Adrenal gland (tissue), 12 donors: ENCODE measurements around the gene HBG1. TPM values are rescaled to one million over a fixed set of nuclear protein-coding genes. Genes with fewer than 3 reads are reported as not detected.

Experiments used
- DNase-seq, 7 donors: peaks; one replicate each; pipeline ENCODE4 v3.0.0-alpha.2; 2019 to 2020
- H3K27ac ChIP-seq, 5 donors: fragments of 200-600 bp; sonication (generic) in 4 of 5; 1 replicate in 3 of 5; 2 replicates in 2 of 5; pipeline versions ENCODE4 v1.5.1 to v1.8.0; 2016 to 2020; ENCODE audit warnings: mild to moderate bottlenecking in 1 of 5
- H3K27me3 ChIP-seq: fragments of 200-600 bp; 2 replicates; pipeline ENCODE4 v1.8.0; 2021
- H3K36me3 ChIP-seq, 2 donors: fragments of 200-600 bp; replicated peaks in 1 of 2; 1 replicate in 1 of 2; 2 replicates in 1 of 2; pipeline versions ENCODE4 v1.5.1 to v1.8.0; 2018 to 2022
- H3K4me1 ChIP-seq, 2 donors: fragments of 200-600 bp; replicated peaks in 1 of 2; 1 replicate in 1 of 2; 2 replicates in 1 of 2; pipeline versions ENCODE4 v1.5.1 to v1.8.0; 2018 to 2021
- H3K4me3 ChIP-seq, 4 donors: fragments of 200-600 bp; sonication (generic) in 3 of 4; one replicate each; pipeline ENCODE4 v1.5.1; 2016 to 2018
- H3K9me3 ChIP-seq, 3 donors: fragments of 200-600 bp; sonication (generic) in 1 of 3; replicated peaks in 1 of 3; 1 replicate in 2 of 3; 2 replicates in 1 of 3; pipeline versions ENCODE4 v1.5.1 to v1.8.0; 2016 to 2021
- POLR2A ChIP-seq, 2 donors: fragments of 450-650 bp; IDR thresholded peaks; one replicate each; pipeline ENCODE4 v1.6.1; 2017; ENCODE audit warnings: antibody characterized with exemption in 2 of 2, mild to moderate bottlenecking in 2 of 2, moderate library complexity in 1 of 2
- WGBS, 4 donors: extraction: QIAGEN DNeasy Blood & Tissue Kit in 2 of 4; methylation state at CpG; one replicate each; pipeline versions ENCODE4 v1.1.5 to v1.1.7; 2013 to 2017; 5-methylcytosine and 5-hydroxymethylcytosine counted together
- intact Hi-C, 2 donors: fragments of 100-400 bp; cut with DNase I; formaldehyde crosslinking; loops; one replicate each; pipeline versions ENCODE4 v1.14.1 to v1.15.0; 2022 to 2023
- polyA plus RNA-seq, 3 donors: library from polyadenylated mRNA; stranded (reverse); fragments of 200-250 nt in 2 of 3; fragments of 350-450 nt in 1 of 3; fragmentation: Illumina TruSeq in 1 of 3; extraction: RNeasy Lipid Tissue Mini Kit (QIAGEN cat#74804) in 1 of 3; gene quantifications; one replicate each; pipeline ENCODE4 v1.2.3, GENCODE V29; 2013 to 2014
- total RNA-seq, 9 donors: library from RNA; depleted of rRNA in 4 of 9; stranded (reverse); fragments of >200 nt in 4 of 9; fragments of 120-200 nt in 1 of 9; fragmentation: NEBNext Ultra II Directional in 1 of 9; extraction: Animal tissue kit (Norgen Biotek cat#: 25700) in 1 of 9; gene quantifications; one replicate each; pipeline versions ENCODE4 v1.1.0 to v1.2.4, GENCODE V29; 2013 to 2023
- TF ChIP-seq, protein P1 (sequence below), 6 experiments: fragments of 450-650 bp in 4 of 6; fragments of 200-600 bp in 2 of 6; sonication (generic) in 1 of 6; IDR thresholded peaks; 1 replicate in 5 of 6; 2 replicates in 1 of 6; pipeline versions ENCODE4 v1.5.1 to v1.8.0; 2016 to 2021; ENCODE audit warnings: antibody characterized with exemption in 6 of 6, mild to moderate bottlenecking in 2 of 6, moderate library complexity in 1 of 6
- donor health status: healthy with polysubstance abuse.
- donor health status: Bipolar disorder and iron deficiency.
- donor health status: DM: yes; HTN: yes; CAD: no.
- donor health status: DM: no; HTN: no; CAD: no.
- donor health status: DM: no; HTN: no; CAD: no.
- donor health status: DM: yes; HTN: yes; CAD: no.

The HBG1 gene
- total and polyA plus RNA-seq, 12 donors: 3.6 to 22.7 (median 3.8) TPM; not detected in 9

DNA sequence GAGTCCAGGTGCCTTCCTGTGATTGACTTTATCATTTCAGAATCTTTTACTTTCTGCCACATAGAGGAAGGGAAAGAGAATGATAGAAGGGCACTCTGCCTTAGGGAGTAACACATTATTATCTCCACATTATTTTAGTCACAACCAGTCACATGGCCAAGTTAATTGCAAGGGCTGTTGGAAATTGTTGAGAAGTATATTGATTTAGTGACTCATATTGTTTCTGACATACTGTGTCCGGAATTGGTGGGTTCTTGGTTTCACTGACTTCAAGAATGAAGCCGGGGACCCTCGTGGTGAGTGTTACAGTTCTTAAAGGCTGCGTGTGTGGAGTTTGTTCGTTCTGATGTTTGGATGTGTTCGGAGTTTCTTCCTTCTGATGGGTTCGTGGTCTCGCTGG, 43.4 kb upstream of the HBG1 start:
- intact Hi-C loops: no loop called here
- no peaks in the 10 kb centered on the region for H3K4me1 ChIP-seq
- H3K4me3 ChIP-seq: no peak overlapping the region
- no peak overlapping the region for H3K27ac ChIP-seq
- no peaks in the 10 kb centered on the region for H3K27me3 ChIP-seq
- TF ChIP-seq, protein P1, sequence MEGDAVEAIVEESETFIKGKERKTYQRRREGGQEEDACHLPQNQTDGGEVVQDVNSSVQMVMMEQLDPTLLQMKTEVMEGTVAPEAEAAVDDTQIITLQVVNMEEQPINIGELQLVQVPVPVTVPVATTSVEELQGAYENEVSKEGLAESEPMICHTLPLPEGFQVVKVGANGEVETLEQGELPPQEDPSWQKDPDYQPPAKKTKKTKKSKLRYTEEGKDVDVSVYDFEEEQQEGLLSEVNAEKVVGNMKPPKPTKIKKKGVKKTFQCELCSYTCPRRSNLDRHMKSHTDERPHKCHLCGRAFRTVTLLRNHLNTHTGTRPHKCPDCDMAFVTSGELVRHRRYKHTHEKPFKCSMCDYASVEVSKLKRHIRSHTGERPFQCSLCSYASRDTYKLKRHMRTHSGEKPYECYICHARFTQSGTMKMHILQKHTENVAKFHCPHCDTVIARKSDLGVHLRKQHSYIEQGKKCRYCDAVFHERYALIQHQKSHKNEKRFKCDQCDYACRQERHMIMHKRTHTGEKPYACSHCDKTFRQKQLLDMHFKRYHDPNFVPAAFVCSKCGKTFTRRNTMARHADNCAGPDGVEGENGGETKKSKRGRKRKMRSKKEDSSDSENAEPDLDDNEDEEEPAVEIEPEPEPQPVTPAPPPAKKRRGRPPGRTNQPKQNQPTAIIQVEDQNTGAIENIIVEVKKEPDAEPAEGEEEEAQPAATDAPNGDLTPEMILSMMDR (IDR thresholded peaks at IDR 0.05): no peak
- no peak for TF ChIP-seq POLR2A (IDR thresholded peaks at IDR 0.05)
- 86 to 92% (median 91%) methylated on average over 8 of the region's 8 CpGs for WGBS, 4 donors
- no peaks in the 10 kb centered on the region for H3K9me3 ChIP-seq
- no peak for DNase-seq
- no peaks in the 10 kb centered on the region for H3K36me3 ChIP-seq

DNA sequence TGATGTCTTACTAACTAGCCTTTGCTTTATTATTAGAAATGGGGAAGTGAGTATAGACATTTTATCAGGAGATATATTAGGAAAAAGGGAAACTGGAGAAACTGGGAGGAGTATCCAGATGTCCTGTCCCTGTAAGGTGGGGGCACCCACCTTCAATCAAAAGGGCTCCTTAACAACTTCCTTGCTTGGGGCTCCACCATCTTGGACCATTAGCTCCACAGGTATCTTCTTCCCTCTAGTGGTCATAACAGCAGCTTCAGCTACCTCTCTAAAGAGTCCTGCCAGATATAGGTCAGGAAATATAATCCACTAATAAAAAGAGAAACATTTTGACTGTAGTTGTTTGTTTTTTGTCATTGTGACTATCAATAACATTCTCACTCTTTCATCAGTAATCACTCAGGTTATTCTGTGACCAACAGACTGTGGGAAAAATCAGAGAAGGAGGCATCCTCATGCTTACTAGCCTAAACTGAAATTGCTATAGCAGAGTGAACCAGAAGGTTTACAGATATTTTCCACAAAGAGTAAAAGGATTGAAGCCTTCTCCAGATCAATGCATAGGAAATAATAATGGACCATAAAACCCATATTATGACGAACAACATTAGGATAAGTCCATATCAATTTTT, 41.7 kb upstream of the HBG1 start:
- Histone ChIP-seq H3K36me3 (no peaks in the 10 kb centered on the region), H3K4me1 (no peaks in the 10 kb centered on the region), H3K9me3 (no peaks in the 10 kb centered on the region), H3K4me3 (no peak overlapping the region), H3K27ac (no peak overlapping the region), H3K27me3 (no peaks in the 10 kb centered on the region)
- WGBS, 4 donors: 75 to 83% (median 82%) methylated on average over 1 of the region's 1 CpG
- DNase-seq: peak in 1 of 7 donors; percentile 13
- TF ChIP-seq, protein P1 (IDR thresholded peaks at IDR 0.05): peak; percentile 37 to 55 (median 50)
- no peak for TF ChIP-seq POLR2A (IDR thresholded peaks at IDR 0.05)
- intact Hi-C loops: no loop called here

DNA sequence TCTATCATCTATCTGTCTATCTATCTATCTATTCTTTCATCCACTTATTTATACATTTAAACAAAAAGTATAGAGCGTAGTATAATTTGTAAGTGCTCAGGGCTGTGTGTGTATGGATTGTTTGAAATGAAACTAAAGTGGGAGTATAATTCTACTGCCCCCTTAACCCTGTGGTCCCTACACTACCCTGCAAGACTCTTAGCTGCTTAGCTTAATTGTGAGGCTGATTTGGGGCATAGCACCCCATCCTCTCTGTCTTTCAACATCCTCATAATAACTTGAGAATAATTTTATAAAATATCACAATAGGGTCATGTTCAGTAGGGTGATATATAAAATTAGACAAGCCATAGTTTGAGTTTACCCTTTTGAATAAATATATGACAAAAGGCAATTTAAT, 40.4 kb upstream of the HBG1 start:
- H3K4me1 ChIP-seq: no peaks in the 10 kb centered on the region
- 81 to 94% (median 91%) methylated on average over 1 of the region's 1 CpG for WGBS, 4 donors
- no peaks in the 10 kb centered on the region for H3K9me3 ChIP-seq
- no peaks in the 10 kb centered on the region for H3K36me3 ChIP-seq
- TF ChIP-seq POLR2A (IDR thresholded peaks at IDR 0.05): no peak
- TF ChIP-seq, protein P1 (IDR thresholded peaks at IDR 0.05): no peak
- no peak overlapping the region for H3K4me3 ChIP-seq
- no peak for DNase-seq
- intact Hi-C loops: no loop called here
- H3K27ac ChIP-seq: no peak overlapping the region
- no peaks in the 10 kb centered on the region for H3K27me3 ChIP-seq

DNA sequence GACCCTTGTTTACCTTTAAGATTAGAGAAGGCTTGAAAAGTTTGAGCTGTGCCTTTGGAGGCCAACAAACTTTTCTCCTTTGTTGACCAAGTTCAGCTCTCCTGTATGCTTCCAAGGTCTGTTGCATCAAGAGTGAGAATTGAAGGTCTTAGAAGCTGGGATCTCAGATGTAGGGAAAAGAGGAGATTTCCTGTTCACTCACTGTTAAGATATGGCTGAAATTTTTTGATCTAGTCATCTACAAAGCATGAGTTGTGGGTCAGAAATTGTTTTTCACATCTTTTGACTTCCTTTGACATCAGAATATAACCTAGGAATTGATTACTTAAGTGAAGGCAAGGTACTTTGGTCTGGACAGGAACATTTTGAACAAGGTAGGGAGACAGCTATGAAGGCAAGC, 40.0 kb upstream of the HBG1 start:
- intact Hi-C loops: no loop called here
- no peaks in the 10 kb centered on the region for H3K9me3 ChIP-seq
- no peak for TF ChIP-seq POLR2A (IDR thresholded peaks at IDR 0.05)
- TF ChIP-seq, protein P1 (IDR thresholded peaks at IDR 0.05): no peak
- no peaks in the 10 kb centered on the region for H3K36me3 ChIP-seq
- H3K27me3 ChIP-seq: no peaks in the 10 kb centered on the region
- H3K4me3 ChIP-seq: no peak overlapping the region
- DNase-seq: no peak
- no peaks in the 10 kb centered on the region for H3K4me1 ChIP-seq
- H3K27ac ChIP-seq: no peak overlapping the region
